GM15510 (cell line): ENCODE results near the gene ZNRF1.

ENCODE experiments used
- POLR2A ChIP-seq: IDR thresholded peaks from 3 replicates; pipeline ENCODE4 v1.6.1; 2011; ENCODE audit warnings: borderline replicate concordance; ENCODE audit not compliant: insufficient read length; ENCODE audit errors: extremely low read depth

The ZNRF1 gene

GRCh38 chr16:74998481-74999218 is at the start of gene ZNRF1:
ZNRF1 (plus strand) TSS chr16:74999024; CDS start chr16:74999672, 648 bp downstream.
- TF ChIP-seq POLR2A, result peak; percentile 56

DNA sequence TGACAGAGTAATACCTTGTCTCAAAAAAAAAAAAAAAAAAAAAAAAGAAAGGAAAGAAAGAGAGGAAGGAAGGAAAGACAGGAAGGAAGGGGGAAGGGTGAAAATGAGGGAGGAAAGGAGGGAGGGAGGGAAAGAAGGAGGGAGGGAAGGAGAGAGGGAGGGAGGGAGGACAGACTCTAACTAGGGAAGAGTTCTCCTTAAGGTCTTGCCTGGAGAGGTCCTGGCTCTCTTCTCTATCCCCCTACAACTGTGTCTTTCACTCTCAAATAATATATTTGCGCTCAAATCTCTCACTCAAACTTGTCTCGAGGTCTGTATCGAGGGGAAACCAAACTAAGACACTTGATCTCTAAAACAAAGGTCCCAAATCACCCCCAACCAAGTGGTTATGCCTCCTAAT is 49.5 kb upstream of the ZNRF1 start:
- no peak for TF ChIP-seq POLR2A

DNA sequence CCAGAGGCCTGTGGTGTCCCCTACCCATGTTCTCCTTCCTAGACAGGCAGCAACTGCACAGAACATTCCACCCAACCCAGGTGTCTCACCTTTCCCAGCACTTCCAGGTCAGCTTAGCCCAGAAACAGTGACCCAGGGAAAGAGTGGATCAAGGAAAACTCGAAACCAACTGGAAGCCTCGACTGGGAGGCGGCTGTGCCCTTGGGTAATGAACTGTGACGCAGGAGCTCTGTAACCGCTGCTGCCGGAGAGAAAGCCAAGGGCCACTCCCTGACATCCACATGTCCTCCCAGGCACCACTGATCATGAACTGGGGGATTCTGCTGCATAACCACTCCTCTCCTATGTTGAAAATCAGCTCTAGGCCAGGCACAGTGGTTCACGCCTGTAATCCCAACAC is 48.3 kb upstream of the ZNRF1 start:
- TF ChIP-seq POLR2A, result no peak

DNA sequence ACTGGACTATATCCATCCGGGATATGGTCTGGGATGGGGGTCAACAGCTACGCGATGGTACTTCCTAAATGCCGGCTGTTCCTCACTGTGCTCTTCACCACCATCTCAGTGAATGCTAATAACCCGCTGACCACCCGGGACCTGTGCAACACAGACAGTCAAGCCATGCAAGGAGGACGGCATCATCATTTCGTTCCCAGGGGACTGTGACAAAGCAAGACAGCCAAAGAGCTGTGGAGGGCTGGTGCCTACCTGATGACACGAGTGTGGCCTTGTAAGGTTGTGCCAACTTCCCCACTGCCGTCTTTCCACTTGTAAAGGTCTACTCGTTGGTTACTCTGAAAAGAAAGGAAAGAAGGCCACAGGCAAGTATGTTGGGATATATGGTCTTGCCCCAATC is 47.6 kb upstream of the ZNRF1 start:
- no peak for TF ChIP-seq POLR2A

DNA sequence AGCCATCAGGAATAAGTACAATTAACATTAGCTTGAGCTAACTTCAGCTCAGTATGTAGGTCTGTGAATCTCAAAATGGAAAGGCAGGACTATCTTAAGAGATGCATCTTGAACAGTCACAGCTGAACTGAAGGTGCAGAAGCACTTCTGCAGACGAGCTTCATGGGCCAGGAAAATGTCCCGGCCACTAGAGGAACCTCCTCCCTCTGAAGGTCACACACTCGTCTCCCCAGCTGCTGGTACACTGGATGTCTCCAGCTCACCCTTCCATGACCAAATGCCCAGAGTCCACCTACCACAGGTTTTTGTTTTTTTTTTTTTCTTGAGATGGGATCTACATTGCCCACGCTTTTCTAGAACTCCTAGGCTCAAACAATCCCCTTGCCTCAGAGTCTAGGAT is 47.1 kb upstream of the ZNRF1 start:
- no peak for TF ChIP-seq POLR2A

GRCh38 chr16:74954763-74955162 is 44.1 kb upstream of the ZNRF1 start:
- no peak for TF ChIP-seq POLR2A

DNA sequence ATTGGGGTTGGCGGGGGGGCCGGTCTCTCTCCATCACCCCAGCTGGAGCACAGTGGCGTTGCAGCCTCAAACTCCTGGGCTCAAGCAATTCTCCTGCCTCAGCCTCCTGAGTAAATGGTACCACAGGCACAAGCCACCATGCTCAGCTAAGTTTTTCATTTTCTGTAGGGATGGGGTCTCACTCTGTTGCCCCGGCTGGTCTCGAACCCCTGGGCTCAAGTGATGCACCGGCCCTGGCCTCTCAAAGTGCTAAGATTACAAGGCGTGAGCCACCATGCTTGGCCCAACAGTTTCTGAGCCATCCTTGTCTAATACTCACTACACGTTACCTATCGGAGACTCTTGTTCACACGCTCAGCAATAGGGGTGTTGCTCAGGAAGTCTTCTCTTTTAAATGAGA is 25.5 kb upstream of the ZNRF1 start:
- TF ChIP-seq POLR2A, result no peak

- no peak for TF ChIP-seq POLR2A
Observed at GRCh38 chr16:74975591-74975990, 23.2 kb upstream of the ZNRF1 start.

GRCh38 chr16:74982256-74982655 is 16.6 kb upstream of the ZNRF1 start:
- TF ChIP-seq POLR2A, result no peak

DNA sequence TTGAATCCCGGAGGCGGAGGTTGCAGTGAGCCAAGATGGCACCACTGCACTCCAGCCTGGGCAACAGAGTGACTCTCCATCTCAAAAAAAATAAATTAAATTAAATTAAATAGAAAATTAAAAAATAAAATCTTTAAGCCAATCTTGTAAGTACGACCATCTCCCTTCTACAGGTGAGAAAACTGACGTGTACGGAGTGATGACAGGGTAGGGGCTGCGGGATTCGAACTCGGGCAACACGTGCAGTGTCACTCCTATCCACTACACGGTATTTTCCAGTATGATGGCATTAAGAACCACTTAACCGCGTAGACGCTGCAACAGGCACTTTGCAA is 14.7 kb upstream of the ZNRF1 start:
- no peak for TF ChIP-seq POLR2A

DNA sequence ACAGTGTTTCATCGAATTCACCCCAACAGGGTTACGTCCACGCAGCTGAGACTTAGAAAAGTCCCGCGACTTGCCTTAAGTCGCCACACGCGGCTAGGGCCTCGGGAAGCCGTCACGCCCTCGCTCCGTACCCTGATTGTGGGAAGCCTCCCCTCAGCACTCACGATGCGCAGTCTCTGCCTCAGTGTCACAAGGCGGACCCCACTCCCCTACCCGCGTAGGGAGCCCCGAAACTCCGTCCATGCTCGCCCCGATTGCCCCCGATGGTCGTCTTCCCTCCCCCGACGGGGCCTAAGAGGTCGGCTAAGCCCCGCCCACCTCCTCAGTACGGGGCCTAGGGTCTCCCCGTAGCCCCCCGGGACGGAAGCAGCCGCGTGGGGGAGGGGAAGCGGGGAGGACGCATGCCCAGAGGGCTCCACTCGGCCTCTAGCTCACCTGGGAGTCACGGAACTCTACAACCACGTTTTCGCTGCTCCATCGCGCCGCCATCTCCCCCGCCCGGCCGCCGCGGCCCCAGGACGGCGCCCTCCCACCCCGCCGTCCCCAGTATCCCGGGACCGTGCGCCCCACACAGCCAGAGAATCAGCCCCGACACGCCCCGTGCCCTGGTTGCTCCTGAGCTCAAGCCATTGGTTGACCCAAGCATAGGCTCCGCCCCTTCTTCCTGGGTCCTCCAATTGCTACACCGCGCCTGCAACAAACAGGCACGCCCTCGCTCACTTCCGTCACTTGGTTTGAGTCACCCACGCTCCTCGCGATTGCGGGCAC is 14.1 kb upstream of the ZNRF1 start, which contains the start of gene WDR59:
Gene WDR59, minus strand, starts transcription at position 595 of the 768 bp plus-strand sequence. Its CDS starts 106 bp downstream, at position 489.
- TF ChIP-seq POLR2A, result peak; percentile 72

- TF ChIP-seq POLR2A, result no peak
Observed at GRCh38 chr16:74987027-74987681, 11.7 kb upstream of the ZNRF1 start.

- TF ChIP-seq POLR2A, result no peak
Observed at GRCh38 chr16:74990832-74991231, 8.0 kb upstream of the ZNRF1 start.

DNA sequence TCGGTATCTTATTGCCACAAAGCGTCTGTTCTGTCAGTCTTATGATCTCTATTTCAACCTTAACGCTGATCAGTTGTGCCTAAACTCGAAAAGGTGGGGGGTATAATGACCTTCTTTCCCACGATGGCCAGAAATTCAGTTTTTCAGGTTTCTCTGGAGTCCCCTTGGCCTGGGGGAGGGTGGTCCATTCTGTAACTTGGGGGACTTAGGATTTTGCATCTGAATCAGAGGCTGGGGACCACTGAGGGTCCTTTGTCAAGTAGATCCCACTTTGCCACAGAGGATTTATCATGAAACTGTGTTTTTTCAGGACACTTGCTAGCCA is 7.6 kb upstream of the ZNRF1 start:
- TF ChIP-seq POLR2A, result no peak

DNA sequence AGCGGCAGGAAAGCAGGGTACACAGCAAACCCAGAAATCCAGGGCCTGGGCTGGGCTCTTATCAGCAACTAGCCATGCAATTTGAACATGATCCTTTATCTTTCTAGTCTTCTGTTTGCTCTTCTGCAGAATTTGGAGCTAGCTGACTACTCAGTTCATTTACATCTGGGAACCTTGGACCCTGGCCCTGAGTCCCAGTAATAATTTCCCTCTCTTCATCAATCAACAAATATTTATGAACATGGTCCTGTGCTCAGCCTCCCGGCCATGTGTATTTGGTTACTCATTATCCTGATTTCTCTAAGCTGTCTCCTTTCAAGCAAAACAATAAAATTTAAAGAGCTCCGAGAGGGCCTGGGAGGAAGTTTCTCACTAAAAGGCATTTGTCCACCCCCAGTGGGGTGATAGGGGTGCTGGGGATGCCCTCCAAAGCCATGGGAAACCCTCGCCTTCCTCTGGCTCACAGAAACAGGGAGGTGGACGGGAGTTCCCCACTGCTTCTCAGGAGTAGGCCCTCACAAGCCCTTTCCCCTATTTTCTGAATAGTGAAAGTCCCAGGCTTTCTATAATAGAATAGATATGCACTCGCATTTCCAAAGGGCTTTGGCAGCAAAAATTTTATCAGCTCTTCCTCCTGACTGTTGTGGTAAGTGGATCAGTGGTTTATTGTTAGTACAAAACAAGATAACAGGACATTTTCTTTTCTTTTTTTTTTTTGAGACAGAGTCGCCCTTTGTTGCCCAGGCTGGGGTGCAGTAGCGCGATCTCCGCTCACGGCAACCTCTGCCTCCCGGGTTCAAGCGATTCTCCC is 7.0 kb upstream of the ZNRF1 start:
- no peak for TF ChIP-seq POLR2A
